Mesodermal cell (in vitro differentiated cells): Measurements from ENCODE around the gene AGTRAP.

Source experiments
- H3K27ac ChIP-seq: 2 replicates; pipeline ENCODE4 v1.7.0; 2013; ENCODE audit warnings: mild to moderate bottlenecking, low read depth, low read length, moderate library complexity; ENCODE audit not compliant: severe bottlenecking
- H3K36me3 ChIP-seq: 2 replicates; pipeline ENCODE4 v1.7.1; 2013; ENCODE audit warnings: mild to moderate bottlenecking, low read length, moderate library complexity; ENCODE audit not compliant: control insufficient read depth, insufficient read depth
- H3K4me1 ChIP-seq: one replicate; pipeline ENCODE4 v1.7.1; 2013; ENCODE audit warnings: mild to moderate bottlenecking, low read length; ENCODE audit not compliant: insufficient read depth, control insufficient read depth, poor library complexity, severe bottlenecking
- H3K4me3 ChIP-seq: 2 replicates; pipeline ENCODE4 v1.7.0; 2013; ENCODE audit warnings: low read length, control low read depth, mild to moderate bottlenecking; ENCODE audit not compliant: insufficient read depth, poor library complexity, severe bottlenecking; ENCODE audit errors: extremely low read depth
- H3K9me3 ChIP-seq: 2 replicates; pipeline ENCODE4 v1.7.1; 2013; ENCODE audit warnings: mild to moderate bottlenecking, low read length, moderate library complexity; ENCODE audit not compliant: control insufficient read depth
- WGBS, 2 experiments: methylation state at CpG; one replicate each; pipeline ENCODE4 v1.1.5; 2013; ENCODE audit warnings: missing lambda C conversion rate in 2 of 2; ENCODE audit not compliant: insufficient coverage in 2 of 2; 5-methylcytosine and 5-hydroxymethylcytosine counted together

Gene AGTRAP

DNA sequence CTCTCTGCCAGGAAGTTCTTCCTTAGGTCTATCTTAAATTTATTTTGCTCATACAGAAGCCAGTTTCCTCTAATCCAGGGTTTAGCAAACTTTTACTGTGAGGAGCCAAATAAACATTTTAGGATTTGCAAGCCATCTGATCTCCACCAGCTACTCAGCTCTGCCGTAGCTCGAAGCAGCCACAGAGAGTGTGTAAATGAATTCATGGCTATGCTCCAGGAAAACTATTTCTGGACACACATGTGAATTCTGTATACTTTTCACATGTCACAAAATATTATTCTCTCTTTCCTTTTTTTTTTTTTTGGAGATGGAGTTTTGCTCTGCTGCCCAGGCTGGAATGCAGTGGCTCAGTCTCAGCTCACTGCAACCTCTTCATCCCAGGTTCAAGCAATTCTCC is 13.4 kb upstream of the AGTRAP start:
- Histone ChIP-seq H3K36me3 (no peaks in the 10 kb centered on the region), H3K27ac (no peak overlapping the region), H3K4me1 (no peaks in the 10 kb centered on the region), H3K4me3 (no peak overlapping the region), H3K9me3 (no peaks in the 10 kb centered on the region)
- WGBS, 2 experiments: 86 to 100% methylated on average over 1 to 2 of the region's 2 CpGs

- Histone ChIP-seq H3K36me3 (no peaks in the 10 kb centered on the region), H3K9me3 (no peaks in the 10 kb centered on the region), H3K4me3 (no peak overlapping the region), H3K4me1 (peaks cover 16% of the 10 kb centered on the region), H3K27ac (no peak overlapping the region)
- WGBS, 2 experiments: 74 to 77% methylated on average over 5 of the region's 5 CpGs
Measured at GRCh38 chr1:11725616-11726015, 10.3 kb upstream of the AGTRAP start.

- 100% methylated on average over 2 to 3 of the region's 4 CpGs for WGBS, 2 experiments
- H3K4me1 ChIP-seq: peaks cover 25% of the 10 kb centered on the region
- no peak overlapping the region for H3K27ac ChIP-seq
- H3K36me3 ChIP-seq: no peaks in the 10 kb centered on the region
- H3K4me3 ChIP-seq: no peak overlapping the region
- no peaks in the 10 kb centered on the region for H3K9me3 ChIP-seq
Measured at GRCh38 chr1:11727119-11727518, 8.8 kb upstream of the AGTRAP start.

- 92 to 96% methylated on average over 4 of the region's 4 CpGs for WGBS, 2 experiments
- Histone ChIP-seq H3K4me1 (peaks cover 30% of the 10 kb centered on the region), H3K9me3 (no peaks in the 10 kb centered on the region), H3K27ac (no peak overlapping the region), H3K4me3 (no peak overlapping the region), H3K36me3 (no peaks in the 10 kb centered on the region)
Measured at GRCh38 chr1:11728126-11728806, 7.7 kb upstream of the AGTRAP start.

- no peak overlapping the region for H3K27ac ChIP-seq
- H3K36me3 ChIP-seq: no peaks in the 10 kb centered on the region
- no peaks in the 10 kb centered on the region for H3K9me3 ChIP-seq
- peaks cover 30% of the 10 kb centered on the region for H3K4me1 ChIP-seq
- 93 to 96% methylated on average over 6 to 11 of the region's 11 CpGs for WGBS, 2 experiments
- no peak overlapping the region for H3K4me3 ChIP-seq
Measured at GRCh38 chr1:11729155-11729497, 6.8 kb upstream of the AGTRAP start.

DNA sequence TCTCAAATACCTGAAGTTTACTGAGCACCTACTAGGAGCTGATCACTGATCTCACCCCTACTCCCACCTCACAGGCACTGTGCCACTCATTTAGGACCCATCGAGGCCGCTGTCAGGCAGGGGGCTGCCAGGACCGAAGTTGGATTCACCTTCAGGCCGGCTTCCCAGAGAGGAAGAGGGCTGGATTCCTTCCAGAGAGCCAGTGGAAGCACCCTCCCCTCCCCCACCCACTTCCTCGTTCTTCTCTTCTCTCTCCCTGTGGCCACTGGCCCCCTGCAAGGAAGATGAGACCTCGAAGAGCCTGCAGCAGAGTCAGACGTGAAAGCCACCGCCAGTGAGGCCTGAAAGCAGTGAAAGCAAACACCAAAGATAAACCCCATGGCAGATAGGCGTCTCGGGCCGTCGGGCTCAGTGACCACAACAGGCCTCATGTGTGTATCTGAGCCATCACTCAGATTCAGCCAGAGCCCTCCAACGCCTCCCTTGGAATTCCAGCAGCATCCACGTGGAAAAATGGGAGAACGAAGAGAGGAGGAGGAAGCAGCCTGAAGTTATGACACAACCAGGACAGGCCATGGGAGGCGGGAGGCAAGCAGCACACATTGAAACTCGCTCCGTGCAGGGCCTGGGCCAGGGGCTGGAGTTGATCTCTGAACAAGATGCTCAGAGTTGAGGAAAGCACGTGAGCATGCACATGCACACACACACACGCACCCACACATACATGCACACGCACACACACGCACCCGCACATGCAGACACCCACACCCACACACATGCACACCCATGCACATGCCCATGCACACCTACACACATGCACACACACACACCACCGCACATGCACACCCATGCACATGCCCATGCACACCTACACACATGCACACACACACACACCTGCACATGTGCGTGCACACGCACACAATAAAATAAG is 6.2 kb upstream of the AGTRAP start:
- 77 to 80% methylated on average over 20 to 22 of the region's 26 CpGs for WGBS, 2 experiments
- H3K27ac ChIP-seq: no peak overlapping the region
- no peak overlapping the region for H3K4me3 ChIP-seq
- no peaks in the 10 kb centered on the region for H3K9me3 ChIP-seq
- H3K36me3 ChIP-seq: no peaks in the 10 kb centered on the region
- H3K4me1 ChIP-seq: peaks cover 30% of the 10 kb centered on the region

- Histone ChIP-seq H3K9me3 (no peaks in the 10 kb centered on the region), H3K4me1 (peaks cover 30% of the 10 kb centered on the region), H3K27ac (peak overlapping the region; percentile 41), H3K4me3 (no peak overlapping the region), H3K36me3 (no peaks in the 10 kb centered on the region)
- WGBS, 2 experiments: 94 to 95% methylated on average over 4 to 5 of the region's 5 CpGs
Measured at GRCh38 chr1:11730429-11730891, 5.5 kb upstream of the AGTRAP start.

GRCh38 chr1:11731691-11732283 is 4.1 kb upstream of the AGTRAP start:
- Histone ChIP-seq H3K36me3 (no peaks in the 10 kb centered on the region), H3K4me3 (no peak overlapping the region), H3K27ac (peak overlapping the region; percentile 53), H3K9me3 (no peaks in the 10 kb centered on the region), H3K4me1 (peaks cover 31% of the 10 kb centered on the region)
- 50 to 58% methylated on average over 10 to 14 of the region's 17 CpGs for WGBS, 2 experiments

GRCh38 chr1:11733306-11733705 is 2.6 kb upstream of the AGTRAP start:
- no peak overlapping the region for H3K4me3 ChIP-seq
- no peaks in the 10 kb centered on the region for H3K36me3 ChIP-seq
- peaks cover 36% of the 10 kb centered on the region for H3K4me1 ChIP-seq
- no peak overlapping the region for H3K27ac ChIP-seq
- H3K9me3 ChIP-seq: no peaks in the 10 kb centered on the region
- WGBS, 2 experiments: 80 to 100% methylated on average over 2 to 3 of the region's 3 CpGs

GRCh38 chr1:11735531-11735853 is 444 bp upstream of the AGTRAP start:
- no peaks in the 10 kb centered on the region for H3K36me3 ChIP-seq
- peak overlapping the region; percentile 6 for H3K27ac ChIP-seq
- peak overlapping the region; percentile 82 for H3K4me3 ChIP-seq
- WGBS, 2 experiments: 74 to 79% methylated on average over 3 of the region's 4 CpGs
- H3K9me3 ChIP-seq: no peaks in the 10 kb centered on the region
- peaks cover 28% of the 10 kb centered on the region for H3K4me1 ChIP-seq
